Activated T-helper 1 cell treated with anti-CD3 and anti-CD28 coated beads, Interleukin-12 subunit alpha, Interleukin-12 subunit beta, Interleukin-2, Interleukin-4 antibody, amounts not matched to agents 30 ng/mL and 10 ng/mL and 1 ng/mL, durations not matched to agents 14 hours and 24 hours and 36 hours (primary cell): ENCODE data around the gene LTBP1. TPM values are rescaled to one million over a fixed set of nuclear protein-coding genes. Genes with fewer than 3 reads are reported as not detected.

ENCODE experiments used
- DNase-seq: peaks from one replicate; pipeline ENCODE4 v3.0.0; 2021; ENCODE audit warnings: low spot score
- H3K27ac Mint-ChIP-seq: one replicate; pipeline ENCODE4 v1.8.0; 2021; ENCODE audit warnings: mild to moderate bottlenecking, mixed read lengths
- H3K27me3 Mint-ChIP-seq: one replicate; pipeline ENCODE4 v1.8.0; 2022; ENCODE audit warnings: mild to moderate bottlenecking, moderate library complexity, mixed read lengths; ENCODE audit not compliant: insufficient read depth
- H3K36me3 Mint-ChIP-seq: one replicate; pipeline ENCODE4 v1.8.0; 2021; ENCODE audit warnings: low read depth, mixed read lengths
- H3K4me1 Mint-ChIP-seq: one replicate; pipeline ENCODE4 v1.8.0; 2021; ENCODE audit warnings: low read depth, mixed read lengths
- H3K4me3 Mint-ChIP-seq: one replicate; pipeline ENCODE4 v1.8.0; 2021; ENCODE audit warnings: mild to moderate bottlenecking, moderate library complexity, mixed read lengths
- H3K9me3 Mint-ChIP-seq: one replicate; pipeline ENCODE4 v1.8.0; 2021; ENCODE audit warnings: mixed read lengths
- intact Hi-C: fragments of 100-400 bp; cut with micrococcal nuclease; formaldehyde crosslinking; loops from one replicate; pipeline ENCODE4 v1.15.1; 2024
- total RNA-seq: library from RNA; stranded (reverse); gene quantifications from 2 replicates; pipeline ENCODE4 v1.2.3, GENCODE V29; 2022

Gene LTBP1
- total RNA-seq, 1 donor from 2014 or later = 0.26 TPM

DNA sequence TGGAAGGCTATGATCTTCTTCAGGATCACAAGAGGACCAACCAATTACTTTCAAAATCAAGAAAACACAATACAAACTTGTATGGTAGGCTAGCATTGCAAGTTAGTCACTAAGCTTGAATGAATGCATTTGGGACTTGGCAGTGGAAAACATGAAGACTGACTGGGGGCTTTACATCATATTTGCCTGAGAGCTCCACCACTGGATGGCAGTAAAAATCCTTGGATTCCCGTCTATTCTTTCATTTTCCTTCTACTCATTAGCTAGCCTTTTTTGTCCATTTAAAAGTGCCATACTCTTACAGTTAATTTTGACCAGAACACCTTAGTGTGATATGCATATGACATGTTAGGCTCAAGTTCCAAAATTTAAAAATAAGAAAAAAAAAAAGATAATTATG, 466.2 kb downstream of the LTBP1 start:
- no peak overlapping the region for H3K27ac Mint-ChIP-seq
- H3K9me3 Mint-ChIP-seq = no peaks in the 10 kb centered on the region
- intact Hi-C loops = loop anchor here (1.0 kb wide), 1 partner anchor 170 kb away; no protein-coding TSS in a partner anchor
- no peaks in the 10 kb centered on the region for H3K4me1 Mint-ChIP-seq
- H3K4me3 Mint-ChIP-seq = no peak overlapping the region
- no peaks in the 10 kb centered on the region for H3K36me3 Mint-ChIP-seq
- DNase-seq = no peak
- peaks cover 12% of the 10 kb centered on the region for H3K27me3 Mint-ChIP-seq

DNA sequence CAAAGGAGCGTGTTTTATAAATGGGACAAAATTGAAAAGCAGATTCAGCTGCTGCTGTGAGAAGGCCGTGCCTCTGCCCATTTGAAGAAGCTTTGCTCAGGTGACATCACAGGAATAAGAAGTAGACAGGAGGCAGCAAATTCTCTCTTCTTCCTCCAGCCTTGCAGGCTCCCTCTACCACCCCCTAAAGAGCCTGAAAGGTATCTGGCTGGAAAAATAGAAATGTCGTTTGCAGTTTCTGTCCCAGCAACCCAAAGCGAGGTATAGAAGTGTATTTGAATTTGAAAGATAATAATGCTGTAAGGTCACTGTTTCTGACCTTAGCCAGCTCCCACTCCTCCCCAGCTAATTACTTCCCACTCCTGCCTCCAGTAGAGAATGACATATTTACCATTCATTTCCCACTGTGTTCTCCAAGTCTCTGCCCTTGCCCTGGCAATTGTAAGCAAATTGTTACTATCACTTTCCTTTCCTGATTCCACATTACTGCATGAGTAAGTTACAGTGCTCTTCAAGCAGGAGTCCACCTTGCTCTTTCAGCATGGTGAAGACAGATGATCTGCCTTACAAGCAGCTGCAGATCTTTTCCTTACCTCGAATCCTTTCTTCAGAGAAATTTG, 472.9 kb downstream of the LTBP1 start:
- intact Hi-C loops = no loop called here
- no peak overlapping the region for H3K4me3 Mint-ChIP-seq
- no peak for DNase-seq

DNA sequence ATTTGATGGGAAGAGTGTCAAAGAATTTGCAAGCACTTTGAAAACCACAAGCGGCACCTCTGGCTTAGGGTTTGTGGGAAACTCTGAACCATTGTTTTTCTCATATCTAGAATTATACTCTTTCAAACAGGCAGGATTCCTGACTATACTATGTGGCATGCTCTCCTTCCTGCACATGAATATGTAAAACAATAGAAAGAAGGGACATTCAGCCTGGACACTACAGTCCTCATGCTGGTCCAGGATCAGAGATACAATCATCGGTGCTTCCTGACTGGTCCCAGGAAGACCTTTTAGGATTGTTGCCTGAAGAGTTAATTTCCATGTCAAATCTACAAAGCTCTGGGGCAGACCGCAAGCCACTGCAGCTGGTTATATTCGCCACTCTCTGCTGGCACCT, 474.0 kb downstream of the LTBP1 start:
- Mint-ChIP-seq H3K27me3 (peaks cover 3% of the 10 kb centered on the region), H3K4me3 (no peak overlapping the region), H3K4me1 (no peaks in the 10 kb centered on the region), H3K9me3 (no peaks in the 10 kb centered on the region), H3K36me3 (no peaks in the 10 kb centered on the region), H3K27ac (no peak overlapping the region)
- intact Hi-C loops = no loop called here
- no peak for DNase-seq

More for the DNA sequence above, 472.9 kb downstream of the LTBP1 start:
- H3K36me3 Mint-ChIP-seq = no peaks in the 10 kb centered on the region
- H3K27ac Mint-ChIP-seq = no peak overlapping the region
- H3K4me1 Mint-ChIP-seq = no peaks in the 10 kb centered on the region
- H3K9me3 Mint-ChIP-seq = no peaks in the 10 kb centered on the region
- no peaks in the 10 kb centered on the region for H3K27me3 Mint-ChIP-seq

DNA sequence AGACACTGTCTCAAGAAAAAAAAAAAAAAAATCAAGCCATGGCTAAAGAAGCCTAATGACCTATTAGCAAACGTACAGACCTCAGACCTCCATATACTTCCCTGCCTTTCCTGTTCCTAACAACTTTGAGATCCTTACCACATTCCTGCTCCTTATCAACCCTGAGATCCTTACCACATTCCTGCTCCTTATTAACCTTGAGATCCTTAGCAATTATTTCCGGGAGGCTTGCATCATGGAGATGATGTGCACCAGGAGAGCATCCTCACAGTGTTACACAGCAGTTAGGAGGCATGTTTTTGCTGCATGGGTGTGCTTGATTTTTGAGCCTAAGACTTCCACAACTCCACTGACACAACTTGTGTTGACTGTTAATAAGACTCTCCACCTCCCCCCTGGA, 475.1 kb downstream of the LTBP1 start:
- intact Hi-C loops = no loop called here
- no peak for DNase-seq
- H3K4me1 Mint-ChIP-seq = no peaks in the 10 kb centered on the region
- H3K36me3 Mint-ChIP-seq = no peaks in the 10 kb centered on the region
- peaks cover 3% of the 10 kb centered on the region for H3K27me3 Mint-ChIP-seq
- no peaks in the 10 kb centered on the region for H3K9me3 Mint-ChIP-seq
- no peak overlapping the region for H3K4me3 Mint-ChIP-seq
- no peak overlapping the region for H3K27ac Mint-ChIP-seq

DNA sequence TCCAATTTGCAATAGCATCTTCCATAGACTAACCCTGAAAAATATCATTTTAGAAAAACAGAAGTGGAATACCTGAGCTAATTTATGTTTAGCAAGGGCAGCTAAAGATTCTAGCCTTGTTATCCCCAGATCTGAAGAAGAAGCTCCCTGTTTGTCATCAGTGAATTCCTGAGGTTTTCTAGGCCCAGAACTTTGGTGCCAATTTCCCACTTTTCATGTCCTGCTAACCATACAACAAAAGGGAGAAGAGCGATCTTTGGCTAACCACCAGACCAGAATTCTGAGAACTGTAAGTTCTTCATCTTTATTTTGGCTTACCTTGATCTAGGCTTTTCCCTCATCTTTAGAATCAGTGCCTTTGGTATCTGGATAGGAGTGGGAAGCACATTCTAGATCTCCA, 478.4 kb downstream of the LTBP1 start:
- intact Hi-C loops = no loop called here
- no peaks in the 10 kb centered on the region for H3K36me3 Mint-ChIP-seq
- no peak overlapping the region for H3K4me3 Mint-ChIP-seq
- H3K4me1 Mint-ChIP-seq = no peaks in the 10 kb centered on the region
- no peak for DNase-seq
- H3K27ac Mint-ChIP-seq = no peak overlapping the region
- no peaks in the 10 kb centered on the region for H3K9me3 Mint-ChIP-seq
- peaks cover 3% of the 10 kb centered on the region for H3K27me3 Mint-ChIP-seq

DNA sequence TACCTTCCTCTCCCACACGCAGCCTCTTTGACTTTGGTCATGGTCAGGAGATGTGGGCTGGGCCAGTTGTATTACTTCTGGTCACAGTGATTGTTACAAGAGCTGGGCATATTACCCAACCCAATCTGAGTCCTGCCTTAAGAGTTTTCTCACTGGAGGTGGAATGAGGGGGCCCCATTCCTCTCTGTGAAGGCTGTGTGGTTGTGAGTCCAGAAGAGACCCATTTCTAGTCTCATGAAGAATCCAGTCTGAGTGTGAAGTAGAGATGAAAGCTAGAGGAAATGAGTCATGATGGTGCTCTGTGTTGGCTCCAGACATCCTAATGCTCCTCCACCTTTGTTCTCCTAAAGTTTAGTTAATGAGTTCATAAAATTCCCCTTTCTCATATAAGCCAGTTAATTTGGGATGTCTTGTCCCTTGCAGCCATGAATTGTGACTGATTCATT, 478.9 kb downstream of the LTBP1 start:
- no peak for DNase-seq
- Mint-ChIP-seq H3K27me3 (peaks cover 3% of the 10 kb centered on the region), H3K36me3 (no peaks in the 10 kb centered on the region), H3K4me3 (no peak overlapping the region), H3K27ac (no peak overlapping the region), H3K9me3 (no peaks in the 10 kb centered on the region), H3K4me1 (no peaks in the 10 kb centered on the region)
- intact Hi-C loops = no loop called here

DNA sequence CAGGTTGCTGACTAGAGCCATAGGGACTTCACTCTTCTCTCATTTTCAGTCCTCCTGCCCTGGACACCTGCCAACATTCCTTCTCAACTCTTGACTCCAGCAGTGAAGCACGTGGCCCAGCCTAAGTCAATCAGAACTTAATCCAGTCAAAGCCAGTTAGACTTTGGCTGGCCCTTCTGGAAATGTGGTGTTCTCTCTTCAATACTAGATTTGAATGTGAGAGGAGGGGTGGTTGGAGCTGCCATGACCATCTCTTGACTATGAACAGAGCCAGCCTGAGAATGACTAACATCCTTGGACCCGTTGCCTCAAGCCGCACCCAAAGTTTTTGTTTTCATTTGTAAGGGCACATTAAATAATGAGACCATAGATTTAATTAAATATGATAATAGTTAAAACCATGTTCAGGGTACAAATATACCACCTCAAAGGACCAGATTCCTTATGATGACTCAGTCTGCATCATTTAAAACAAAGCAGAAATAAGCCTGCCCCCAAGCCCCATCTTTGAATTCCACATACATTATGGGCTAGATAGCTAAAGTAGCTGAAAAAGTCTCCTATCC, 480.0 kb downstream of the LTBP1 start:
- H3K36me3 Mint-ChIP-seq = no peaks in the 10 kb centered on the region
- peaks cover 5% of the 10 kb centered on the region for H3K27me3 Mint-ChIP-seq
- no peak overlapping the region for H3K4me3 Mint-ChIP-seq
- no peak for DNase-seq
- intact Hi-C loops = no loop called here
- no peak overlapping the region for H3K27ac Mint-ChIP-seq
- no peaks in the 10 kb centered on the region for H3K9me3 Mint-ChIP-seq
- H3K4me1 Mint-ChIP-seq = no peaks in the 10 kb centered on the region

DNA sequence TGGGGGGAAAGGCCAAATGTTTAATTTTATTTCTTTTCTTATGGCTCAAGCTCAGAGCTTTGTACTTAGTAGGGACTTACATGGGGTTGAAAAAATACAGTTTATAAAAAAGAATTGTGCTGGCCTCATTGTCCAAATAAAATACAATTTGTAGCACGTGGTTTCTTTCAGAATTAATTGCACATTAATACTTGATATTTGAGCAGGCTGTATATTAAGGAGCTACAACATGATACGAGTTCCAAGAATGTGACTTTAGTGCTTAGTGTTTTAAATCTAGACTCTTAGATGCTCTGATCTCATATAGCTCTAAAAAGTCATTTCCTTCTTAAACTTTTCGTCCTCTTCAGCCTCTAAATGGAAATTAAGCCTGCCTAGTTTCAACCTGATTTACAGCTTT, 483.3 kb downstream of the LTBP1 start:
- peaks cover 9% of the 10 kb centered on the region for H3K27me3 Mint-ChIP-seq

DNA sequence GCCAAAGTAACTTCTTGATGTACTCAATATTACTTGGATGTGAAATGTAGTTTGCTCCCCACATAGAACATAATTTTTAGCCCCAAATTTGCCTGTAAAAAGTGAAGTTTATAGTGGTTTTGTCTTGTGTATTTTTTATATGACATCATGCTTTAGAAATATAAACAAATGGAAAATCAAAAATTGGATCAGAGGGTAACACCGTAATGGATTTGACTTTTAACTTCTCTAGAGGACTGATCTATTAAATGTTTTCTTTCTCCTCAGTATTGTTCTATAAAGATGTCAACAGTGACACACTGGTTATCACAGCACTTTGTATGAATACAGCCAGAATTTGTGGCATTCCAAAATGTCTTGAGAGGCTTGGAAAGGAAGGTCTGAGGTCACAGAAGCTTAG, 484.1 kb downstream of the LTBP1 start:
- Mint-ChIP-seq H3K27ac (no peak overlapping the region), H3K36me3 (no peaks in the 10 kb centered on the region), H3K4me3 (no peak overlapping the region), H3K4me1 (no peaks in the 10 kb centered on the region), H3K27me3 (peaks cover 9% of the 10 kb centered on the region), H3K9me3 (no peaks in the 10 kb centered on the region)
- no peak for DNase-seq
- intact Hi-C loops = no loop called here

More for the DNA sequence above, 483.3 kb downstream of the LTBP1 start:
- Mint-ChIP-seq H3K4me1 (no peaks in the 10 kb centered on the region), H3K4me3 (no peak overlapping the region), H3K9me3 (no peaks in the 10 kb centered on the region), H3K27ac (no peak overlapping the region), H3K36me3 (no peaks in the 10 kb centered on the region)
- intact Hi-C loops = no loop called here
- DNase-seq = no peak

DNA sequence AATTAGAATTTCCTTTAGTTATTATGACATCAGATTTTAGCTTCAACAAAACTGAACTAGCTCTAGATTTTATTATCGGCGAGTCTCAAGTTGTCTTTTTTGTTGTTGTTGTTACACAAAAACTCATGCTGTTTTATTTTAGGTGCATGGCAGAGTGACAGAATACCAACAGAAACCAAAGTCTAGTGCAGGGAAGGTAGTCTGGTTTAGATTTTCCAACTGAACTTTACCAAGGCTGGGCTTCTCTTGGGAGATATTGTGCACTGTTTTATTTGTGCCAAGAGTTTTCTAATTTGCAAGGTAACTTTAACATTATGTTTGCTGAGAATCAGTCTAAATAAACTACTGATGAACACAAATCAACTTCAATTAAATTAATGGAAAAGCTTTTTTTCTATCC, 486.1 kb downstream of the LTBP1 start:
- no peak for DNase-seq
- H3K36me3 Mint-ChIP-seq = no peaks in the 10 kb centered on the region
- H3K9me3 Mint-ChIP-seq = no peaks in the 10 kb centered on the region
- H3K4me3 Mint-ChIP-seq = no peak overlapping the region
- H3K27me3 Mint-ChIP-seq = peaks cover 15% of the 10 kb centered on the region
- no peak overlapping the region for H3K27ac Mint-ChIP-seq
- intact Hi-C loops = no loop called here
- no peaks in the 10 kb centered on the region for H3K4me1 Mint-ChIP-seq

DNA sequence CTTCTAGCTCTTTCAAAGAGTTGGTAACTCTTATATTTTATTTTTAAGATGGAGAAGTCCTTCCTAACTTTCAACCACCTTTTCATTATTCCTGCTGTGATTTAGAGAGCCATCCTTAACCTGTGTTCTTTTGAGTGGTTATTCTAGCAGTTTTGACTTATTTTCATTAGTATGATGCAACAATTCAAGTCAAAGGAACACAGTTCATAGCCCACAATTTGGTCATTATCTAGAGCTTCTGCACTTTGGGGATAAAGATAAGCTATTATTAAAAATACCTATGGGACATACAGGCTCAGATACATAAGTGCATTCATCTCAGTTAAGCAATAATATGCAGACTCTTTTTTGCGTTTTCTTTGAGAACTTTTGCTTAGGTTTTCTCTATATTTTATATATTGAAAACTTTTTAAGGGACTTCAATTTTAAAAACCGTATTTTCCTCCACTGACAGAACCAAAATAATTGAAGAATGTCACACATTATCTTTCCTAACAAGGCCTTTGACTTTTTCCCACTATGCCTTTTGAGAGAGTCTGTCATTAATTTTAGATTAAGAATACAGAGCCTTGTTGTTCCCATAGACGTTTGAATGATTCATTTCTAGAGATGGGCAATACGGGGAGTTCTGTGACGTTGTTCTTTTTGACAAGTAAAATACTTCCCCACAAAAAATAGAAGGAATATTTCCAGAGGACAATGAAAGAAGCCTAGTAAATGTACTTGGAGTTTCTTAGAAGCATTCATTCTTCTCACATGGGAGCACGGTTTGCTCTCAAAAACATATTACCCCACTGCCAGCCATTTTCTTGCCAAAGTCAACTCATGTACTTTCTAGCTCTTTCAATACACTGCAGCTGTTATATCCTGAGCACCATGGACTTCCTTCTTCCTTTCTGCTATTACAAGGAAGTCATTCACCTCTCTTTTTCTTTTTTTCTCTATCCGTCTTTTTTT, 486.8 kb downstream of the LTBP1 start:
- Mint-ChIP-seq H3K9me3 (no peaks in the 10 kb centered on the region), H3K4me3 (no peak overlapping the region), H3K27ac (no peak overlapping the region), H3K36me3 (no peaks in the 10 kb centered on the region), H3K4me1 (no peaks in the 10 kb centered on the region), H3K27me3 (peaks cover 15% of the 10 kb centered on the region)
- DNase-seq = no peak
- intact Hi-C loops = no loop called here

DNA sequence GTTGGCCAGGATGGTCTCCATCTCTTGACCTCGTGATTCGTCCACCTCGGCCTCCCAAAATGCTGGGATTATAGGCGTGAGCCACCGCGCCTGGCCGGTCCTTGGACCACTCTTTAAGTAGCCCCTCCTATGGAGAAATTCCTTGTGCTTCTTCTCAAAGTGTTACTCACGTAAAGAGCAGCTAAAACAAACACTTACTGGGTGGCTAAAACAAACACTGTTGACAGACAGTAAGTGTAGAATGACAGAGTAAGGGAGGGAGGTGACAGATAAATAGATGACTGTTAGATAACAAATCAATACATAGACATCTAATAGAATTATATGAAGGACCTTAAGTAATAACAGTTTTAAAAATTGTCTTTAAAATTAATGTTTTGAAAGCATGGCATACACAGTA, 488.8 kb downstream of the LTBP1 start:
- H3K27ac Mint-ChIP-seq = no peak overlapping the region
- H3K9me3 Mint-ChIP-seq = no peaks in the 10 kb centered on the region
- intact Hi-C loops = no loop called here
- no peaks in the 10 kb centered on the region for H3K4me1 Mint-ChIP-seq
- H3K36me3 Mint-ChIP-seq = no peaks in the 10 kb centered on the region
- H3K4me3 Mint-ChIP-seq = no peak overlapping the region
- H3K27me3 Mint-ChIP-seq = peaks cover 15% of the 10 kb centered on the region
- DNase-seq = no peak

DNA sequence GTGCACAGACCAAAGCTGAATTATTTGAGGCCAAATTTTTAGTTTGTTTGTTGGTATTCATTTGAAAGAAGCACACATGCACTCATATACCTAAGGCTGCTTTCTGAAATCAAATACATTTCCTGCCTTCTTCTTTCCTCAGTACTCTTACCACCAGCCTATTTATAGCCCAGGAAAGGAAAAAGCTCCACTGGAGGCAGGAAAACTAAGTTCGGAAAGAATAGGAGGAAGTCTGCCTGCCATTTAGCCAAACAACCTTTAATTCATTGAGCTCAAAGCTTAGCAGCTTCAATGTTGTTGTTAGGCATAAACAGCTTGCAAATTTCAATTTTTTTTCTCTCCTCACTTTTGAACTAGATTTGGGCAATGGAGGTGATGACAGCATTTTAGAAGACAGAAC, 489.3 kb downstream of the LTBP1 start:
- Mint-ChIP-seq H3K27ac (no peak overlapping the region), H3K27me3 (peaks cover 18% of the 10 kb centered on the region), H3K4me3 (no peak overlapping the region), H3K4me1 (no peaks in the 10 kb centered on the region), H3K36me3 (no peaks in the 10 kb centered on the region), H3K9me3 (no peaks in the 10 kb centered on the region)
- no peak for DNase-seq
- intact Hi-C loops = no loop called here
